Mucosa of descending colon (tissue), 3 donors: ENCODE data around the gene GCGR. TPM values are rescaled to one million over a fixed set of nuclear protein-coding genes. Genes with fewer than 3 reads are reported as not detected.
A peak's percentile ranks its signal among the peaks of the same experiment; 100 is the strongest.

Experiments
- ATAC-seq: fragments of 200-7000 bp; cut with Tn5 transposase; one replicate; pipeline ENCODE4 v1.9.1; 2020; ENCODE audit warnings: mild to moderate bottlenecking, moderate library complexity
- DNase-seq, 3 donors: peaks; one replicate each; pipeline ENCODE4 v3.0.0-alpha.2; 2020
- H3K36me3 ChIP-seq: fragments of 200-600 bp; one replicate; pipeline ENCODE4 v1.8.0; 2021; ENCODE audit warnings: low read depth, mild to moderate bottlenecking
- H3K4me1 ChIP-seq: fragments of 200-600 bp; one replicate; pipeline ENCODE4 v1.8.0; 2021; ENCODE audit warnings: low read depth, mild to moderate bottlenecking
- H3K4me3 ChIP-seq: fragments of 200-600 bp; one replicate; pipeline ENCODE4 v1.8.0; 2021; ENCODE audit warnings: mild to moderate bottlenecking
- H3K9me3 ChIP-seq: fragments of 200-600 bp; one replicate; pipeline ENCODE4 v1.8.0; 2021; ENCODE audit warnings: mild to moderate bottlenecking
- intact Hi-C, 2 donors: fragments of 100-400 bp; cut with DNase I in 1 of 2; cut with micrococcal nuclease in 1 of 2; formaldehyde crosslinking; loops; one replicate each; pipeline versions ENCODE4 v1.11.0 to v1.11.1; 2022; cut with DNase I, micrococcal nuclease
- total RNA-seq, 3 donors: library from RNA; stranded (reverse); fragmentation: NEBNext Ultra II Directional in 2 of 3; extraction: Animal tissue kit (Norgen Biotek cat#: 25700) in 2 of 3; gene quantifications; one replicate each; pipeline versions ENCODE4 v1.2.1 to v1.2.4, GENCODE V29; 2021 to 2023
- TF ChIP-seq, protein P1 (sequence below): fragments of 200-600 bp; IDR thresholded peaks from one replicate; pipeline ENCODE4 v1.8.0; 2022; ENCODE audit warnings: antibody characterized with exemption, mild to moderate bottlenecking
- donor health status: DM: no; HTN: no; CAD: no; lungs with moderate emphysema.
- donor health status: DM: no; HTN: no; CAD: no.
- donor health status: DM: no; HTN: yes; CAD: no.

The GCGR gene
- total RNA-seq, 3 donors from 2014 or later, result 0.22 to 0.98 (median 0.43) TPM

GRCh38 chr17:81852237-81852636, 48.3 kb downstream of the GCGR start:
- Histone ChIP-seq H3K36me3 (peaks cover 19% of the 10 kb centered on the region), H3K4me3 (no peak overlapping the region), H3K9me3 (no peaks in the 10 kb centered on the region), H3K4me1 (peaks cover 7% of the 10 kb centered on the region)
- intact Hi-C loops, result no loop called here
- ATAC-seq (no peak), DNase-seq (no peak)
- TF ChIP-seq, protein P1, sequence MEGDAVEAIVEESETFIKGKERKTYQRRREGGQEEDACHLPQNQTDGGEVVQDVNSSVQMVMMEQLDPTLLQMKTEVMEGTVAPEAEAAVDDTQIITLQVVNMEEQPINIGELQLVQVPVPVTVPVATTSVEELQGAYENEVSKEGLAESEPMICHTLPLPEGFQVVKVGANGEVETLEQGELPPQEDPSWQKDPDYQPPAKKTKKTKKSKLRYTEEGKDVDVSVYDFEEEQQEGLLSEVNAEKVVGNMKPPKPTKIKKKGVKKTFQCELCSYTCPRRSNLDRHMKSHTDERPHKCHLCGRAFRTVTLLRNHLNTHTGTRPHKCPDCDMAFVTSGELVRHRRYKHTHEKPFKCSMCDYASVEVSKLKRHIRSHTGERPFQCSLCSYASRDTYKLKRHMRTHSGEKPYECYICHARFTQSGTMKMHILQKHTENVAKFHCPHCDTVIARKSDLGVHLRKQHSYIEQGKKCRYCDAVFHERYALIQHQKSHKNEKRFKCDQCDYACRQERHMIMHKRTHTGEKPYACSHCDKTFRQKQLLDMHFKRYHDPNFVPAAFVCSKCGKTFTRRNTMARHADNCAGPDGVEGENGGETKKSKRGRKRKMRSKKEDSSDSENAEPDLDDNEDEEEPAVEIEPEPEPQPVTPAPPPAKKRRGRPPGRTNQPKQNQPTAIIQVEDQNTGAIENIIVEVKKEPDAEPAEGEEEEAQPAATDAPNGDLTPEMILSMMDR, result no peak

DNA sequence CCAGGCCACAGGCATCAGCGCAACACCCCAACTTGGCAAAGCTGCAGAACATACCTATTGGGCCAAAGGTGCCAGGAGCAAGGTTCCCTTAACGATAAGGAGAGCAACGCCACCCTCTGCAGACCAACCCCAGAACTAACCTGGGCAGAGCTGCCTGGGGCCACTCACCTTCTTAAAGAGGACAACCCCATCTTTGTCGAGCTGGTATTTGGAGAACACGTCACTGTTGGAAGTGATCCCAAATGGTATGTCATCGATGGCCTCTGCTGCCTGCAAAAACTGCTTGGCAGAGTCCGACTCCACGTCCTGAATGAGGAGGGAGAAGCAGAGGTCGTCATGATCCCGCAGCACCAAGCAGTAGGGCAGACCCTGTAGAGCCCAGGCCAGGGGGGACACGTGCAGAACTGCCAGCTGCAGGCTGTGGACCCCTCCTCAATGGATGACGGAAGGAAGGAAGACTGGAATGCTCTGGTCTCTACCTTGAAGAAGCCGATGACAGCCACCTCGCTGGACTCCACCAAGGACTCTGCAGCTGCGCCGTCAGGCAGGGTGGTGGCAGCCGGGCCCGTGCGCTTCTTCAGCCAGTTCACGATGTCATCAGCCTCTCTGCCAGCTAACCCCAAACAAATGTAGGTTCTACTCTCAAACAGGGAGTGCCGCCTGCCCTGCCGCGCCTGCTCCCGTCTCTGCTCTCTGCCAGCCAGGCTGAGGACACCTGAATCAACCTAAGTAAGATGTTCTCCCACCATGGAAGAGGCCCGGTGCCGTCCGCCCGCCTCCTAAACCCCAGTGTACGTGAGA, 51.2 kb downstream of the GCGR start:
- DNase-seq, result no peak
- H3K4me1 ChIP-seq, result peaks cover 31% of the 10 kb centered on the region
- no peak for ATAC-seq
- TF ChIP-seq, protein P1, result no peak
- H3K9me3 ChIP-seq, result no peaks in the 10 kb centered on the region
- no peak overlapping the region for H3K4me3 ChIP-seq
- H3K36me3 ChIP-seq, result peaks cover 19% of the 10 kb centered on the region
- intact Hi-C loops, result no loop called here

DNA sequence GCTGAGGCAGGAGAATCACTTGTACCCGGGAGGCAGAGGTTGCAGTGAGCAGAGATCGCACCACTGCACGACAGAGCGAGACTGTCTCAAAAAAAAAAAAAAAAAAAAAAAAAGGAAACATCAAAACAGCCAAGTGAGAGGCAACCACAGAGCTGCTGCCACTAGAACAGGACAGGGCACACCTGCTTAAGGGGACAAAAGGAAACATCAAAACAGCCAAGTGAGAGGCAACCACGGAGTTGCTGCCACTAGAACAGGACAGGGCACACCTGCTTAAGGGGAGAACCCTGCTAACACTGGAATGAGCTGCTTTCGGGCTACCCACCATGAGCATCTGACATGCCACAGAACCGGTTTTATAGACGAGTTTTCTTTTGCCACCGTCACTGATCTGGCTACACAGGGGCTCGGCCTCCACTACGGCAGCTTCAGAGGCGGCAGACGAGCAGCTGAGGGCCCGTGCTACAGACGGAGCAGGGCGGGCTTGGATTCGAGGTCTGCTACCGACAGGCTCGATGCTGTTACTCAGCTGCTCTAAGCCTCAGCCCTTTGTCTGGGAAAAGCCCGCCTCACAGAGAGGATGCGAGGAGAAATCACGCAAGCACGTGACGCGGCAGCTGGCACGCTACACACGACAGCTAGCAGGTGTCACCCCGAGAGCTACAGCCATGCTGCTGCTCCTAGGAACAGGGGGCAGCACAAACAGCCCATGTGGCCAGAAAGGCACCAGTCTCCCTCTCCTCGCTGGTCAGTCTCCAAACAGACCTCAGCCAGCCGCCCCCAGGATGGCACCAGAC, 54.4 kb downstream of the GCGR start:
- Histone ChIP-seq H3K9me3 (no peaks in the 10 kb centered on the region), H3K4me3 (no peak overlapping the region), H3K4me1 (peaks cover 46% of the 10 kb centered on the region), H3K36me3 (peaks cover 8% of the 10 kb centered on the region)
- ATAC-seq (no peak), DNase-seq (no peak)
- intact Hi-C loops, result no loop called here
- TF ChIP-seq, protein P1, result no peak

DNA sequence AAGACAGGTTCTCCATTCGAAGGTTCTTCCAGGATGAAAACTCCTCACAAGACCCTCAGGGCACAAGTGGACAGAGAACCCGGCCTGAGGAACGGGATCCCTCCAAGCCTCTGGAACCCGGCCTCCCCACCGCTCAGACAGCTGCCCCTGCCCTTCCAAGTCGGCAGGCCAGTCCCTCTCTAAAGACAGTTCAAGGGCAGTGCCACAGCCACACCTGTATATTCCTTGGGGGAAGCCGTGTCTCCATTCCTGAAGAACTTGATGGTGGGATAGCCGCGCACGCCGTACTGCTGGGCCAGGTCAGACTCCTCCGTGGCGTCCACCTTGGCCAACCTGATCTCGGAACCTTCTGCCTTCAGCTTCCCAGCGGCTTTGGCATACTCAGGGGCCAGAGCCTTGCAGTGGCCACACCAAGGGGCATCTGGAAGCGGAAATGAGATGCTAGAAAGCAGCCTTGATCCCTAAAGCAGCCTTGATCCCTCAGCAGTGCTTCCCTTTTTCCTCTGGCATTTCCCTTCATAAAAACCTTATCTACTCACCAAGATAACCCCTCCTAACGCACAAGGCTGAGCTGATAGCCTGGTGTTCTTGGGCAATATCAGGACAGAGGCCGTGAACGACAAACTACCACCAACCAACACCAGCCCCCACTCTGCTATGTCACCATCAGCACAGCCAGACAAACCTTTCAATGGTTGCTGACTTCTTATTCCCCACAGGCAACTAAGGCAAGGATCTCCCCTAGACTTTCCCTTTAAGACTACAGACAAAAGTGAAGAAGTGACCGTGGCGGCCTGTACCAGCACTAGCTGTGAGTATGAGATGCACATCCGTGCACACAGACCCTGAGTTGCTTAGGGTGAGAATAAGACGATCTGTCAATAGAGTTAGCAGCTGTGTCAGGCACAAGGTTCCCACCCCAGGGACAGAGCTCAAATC, 55.3 kb downstream of the GCGR start:
- no peaks in the 10 kb centered on the region for H3K9me3 ChIP-seq
- peaks cover 46% of the 10 kb centered on the region for H3K4me1 ChIP-seq
- peaks cover 8% of the 10 kb centered on the region for H3K36me3 ChIP-seq
- peak overlapping the region; percentile 96 for H3K4me3 ChIP-seq
- TF ChIP-seq, protein P1, result no peak
- ATAC-seq (no peak), DNase-seq (no peak)
- intact Hi-C loops, result no loop called here
